GM21390 (cell line): ENCODE results near the gene MAFB.

Experiments
- ATAC-seq: cut with Tn5 transposase; IDR thresholded peaks from one replicate; pipeline ENCODE4 v1.9.1; 2021; ENCODE audit not compliant: unreplicated experiment

The MAFB gene

GRCh38 chr20:40663304-40663790 lies 25.7 kb downstream of the MAFB start:
- ATAC-seq, result no peak

- ATAC-seq, result no peak
Observed at GRCh38 chr20:40659567-40659966, 29.5 kb downstream of the MAFB start.

GRCh38 chr20:40658509-40658908 lies 30.5 kb downstream of the MAFB start:
- no peak for ATAC-seq

DNA sequence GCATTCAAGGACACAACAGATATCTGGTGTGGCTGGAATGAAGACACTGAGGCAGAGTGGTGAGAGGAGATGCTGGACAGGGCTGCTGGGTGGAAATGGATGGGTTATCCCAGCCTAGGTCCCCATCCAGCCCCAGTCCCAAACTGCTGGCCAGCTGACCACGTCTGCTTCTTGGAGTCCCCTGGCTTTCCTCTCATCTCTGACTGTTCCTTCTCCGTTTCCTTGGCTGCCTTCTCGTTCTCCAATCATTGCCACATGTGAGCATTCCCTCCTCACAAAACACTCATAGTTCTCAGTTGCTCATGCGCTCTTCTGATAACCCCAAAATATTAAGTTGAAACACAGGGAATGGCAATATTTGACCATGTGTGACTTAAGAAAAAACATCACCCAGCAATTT lies 31.5 kb downstream of the MAFB start:
- ATAC-seq, result no peak

DNA sequence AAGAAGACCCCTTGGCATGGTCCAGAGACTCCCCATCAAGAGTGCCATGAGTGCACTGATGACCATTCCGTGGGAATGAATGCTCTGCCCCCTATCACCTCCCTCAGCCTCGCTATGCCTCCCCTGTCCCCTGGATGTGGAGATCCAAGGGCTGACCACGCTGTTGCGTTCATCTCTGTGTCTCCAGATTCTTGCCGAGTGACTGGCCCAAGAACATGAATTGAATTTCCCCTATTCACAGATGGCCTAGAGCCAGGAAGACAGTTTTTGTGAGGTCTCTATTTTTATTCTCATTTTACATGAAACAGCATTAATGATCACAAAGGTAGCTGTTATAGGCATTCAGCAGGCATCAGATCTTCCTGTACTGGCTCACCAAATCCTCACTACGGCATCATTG lies 33.6 kb downstream of the MAFB start:
- no peak for ATAC-seq

DNA sequence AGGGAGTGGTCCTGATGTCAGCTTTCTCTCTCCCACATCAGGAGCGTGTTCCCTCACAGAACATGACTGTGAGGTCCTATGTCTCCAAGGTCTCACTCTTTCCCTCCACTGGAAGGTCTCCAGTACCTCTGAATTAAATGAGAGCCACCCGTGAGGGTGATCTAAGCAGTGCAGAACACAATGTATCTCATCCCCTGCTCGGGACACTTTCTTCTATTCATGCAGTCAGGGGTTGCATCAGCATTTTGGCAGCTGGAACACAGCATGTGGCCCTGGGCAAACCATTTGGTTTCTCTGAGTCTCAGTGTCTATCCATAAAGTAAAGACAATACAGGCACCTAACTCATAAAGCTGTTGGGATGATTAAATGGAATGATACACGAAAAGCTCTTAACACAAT lies 34.2 kb downstream of the MAFB start:
- no peak for ATAC-seq

DNA sequence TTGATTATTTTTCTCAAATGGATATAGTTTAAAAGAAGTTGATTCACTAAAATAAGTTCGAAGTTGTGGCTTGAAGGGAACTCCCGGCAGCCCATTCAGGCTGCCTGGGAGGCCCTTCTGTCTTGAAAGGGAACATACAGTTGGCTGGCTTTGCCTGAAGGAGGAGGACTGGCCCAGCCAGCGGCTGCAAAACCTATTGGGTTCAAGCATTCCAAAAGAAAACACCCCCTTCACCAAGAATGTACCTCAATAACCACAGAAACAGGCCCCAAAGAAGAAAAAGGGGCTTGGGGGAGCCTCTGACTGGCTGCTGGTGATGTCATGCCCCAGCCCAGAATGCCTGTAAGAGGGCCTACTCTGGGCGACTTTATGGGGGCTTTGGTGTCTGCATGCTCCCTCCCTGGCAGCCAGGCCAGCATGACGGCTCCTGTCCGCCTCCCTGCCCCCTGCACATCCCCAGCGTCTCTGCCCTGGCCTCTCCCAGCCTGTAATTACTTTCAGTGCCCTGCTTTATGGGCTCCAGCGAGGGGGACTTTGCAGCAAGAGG lies 36.5 kb downstream of the MAFB start:
- ATAC-seq, result no peak

DNA sequence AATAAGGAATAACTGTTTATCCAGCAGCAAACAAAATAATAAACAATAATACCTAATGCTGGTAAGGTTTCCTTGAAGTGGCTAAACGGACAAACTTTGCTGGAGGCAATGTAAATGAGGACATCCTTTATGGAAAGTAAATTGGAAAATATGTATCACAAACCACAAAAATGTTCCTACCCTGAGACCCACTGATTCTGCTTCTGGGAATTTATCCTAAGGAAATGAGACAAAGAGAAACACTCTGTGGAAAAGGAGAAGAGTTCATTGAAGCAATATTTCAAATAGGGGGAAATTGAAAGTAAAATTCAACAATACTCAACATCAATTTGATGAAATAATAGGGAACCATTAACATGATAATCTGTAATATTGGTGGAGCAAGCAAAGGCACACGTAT lies 37.9 kb downstream of the MAFB start:
- no peak for ATAC-seq

DNA sequence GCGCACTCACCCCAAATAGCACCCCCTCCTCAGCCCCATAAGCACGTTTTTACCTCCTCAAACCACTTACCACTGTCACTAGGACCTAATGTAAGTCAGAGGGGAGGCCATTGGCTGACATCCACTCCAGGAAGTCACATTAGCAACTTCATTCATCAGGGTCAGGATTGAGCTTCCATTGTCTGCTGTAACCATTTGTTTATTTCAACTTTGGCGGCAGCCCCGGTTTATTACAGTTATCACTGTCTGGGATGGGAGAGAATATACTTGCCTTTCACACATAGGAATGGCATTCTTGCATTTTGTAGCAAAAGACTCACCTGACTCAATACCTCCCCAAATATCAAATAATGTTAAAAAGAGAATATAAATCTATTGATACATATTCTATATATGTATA lies 38.3 kb downstream of the MAFB start:
- ATAC-seq, result no peak

- ATAC-seq, result no peak
Observed at GRCh38 chr20:40648210-40649072, 40.6 kb downstream of the MAFB start.

DNA sequence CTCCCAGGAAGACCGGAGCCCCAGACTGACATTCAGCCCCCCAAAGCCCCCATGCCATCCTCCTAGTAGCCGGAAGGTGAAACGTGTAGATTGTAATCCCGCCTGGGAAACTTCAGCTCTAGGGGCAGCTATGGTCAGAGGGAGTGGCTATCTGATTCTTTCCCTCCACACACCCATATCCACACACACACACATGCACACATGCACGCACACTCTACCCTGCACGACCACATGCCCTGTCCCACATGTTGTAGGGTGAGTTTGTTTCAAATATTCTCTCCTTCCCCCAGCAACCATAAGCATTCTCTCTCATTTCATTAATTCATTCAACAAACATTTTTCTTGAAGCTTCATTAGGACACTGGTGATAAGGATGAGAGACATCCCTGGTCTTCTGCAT lies 42.2 kb downstream of the MAFB start:
- no peak for ATAC-seq

- ATAC-seq, result no peak
Observed at GRCh38 chr20:40646361-40646760, 42.7 kb downstream of the MAFB start.

DNA sequence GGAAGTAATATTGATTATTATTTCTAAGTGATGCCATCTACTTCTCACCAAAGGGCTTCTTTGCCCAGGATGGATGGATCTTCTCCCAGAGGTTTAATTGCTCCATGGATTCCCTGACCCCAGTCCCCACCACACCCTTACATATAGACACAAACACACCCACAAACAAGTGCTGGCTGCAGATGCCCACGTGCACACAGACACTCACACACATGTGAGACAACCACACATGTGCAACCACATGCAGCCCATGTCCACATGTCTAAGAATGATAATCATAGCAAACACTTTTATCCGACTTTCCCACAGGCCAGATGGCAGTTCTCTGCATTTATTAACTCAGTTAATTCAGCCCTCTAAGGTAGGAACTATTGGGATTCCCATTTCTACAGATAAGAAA lies 44.2 kb downstream of the MAFB start:
- ATAC-seq, result no peak

GRCh38 chr20:40643891-40644290 lies 45.1 kb downstream of the MAFB start:
- ATAC-seq, result no peak

GRCh38 chr20:40641809-40642208 lies 47.2 kb downstream of the MAFB start:
- no peak for ATAC-seq

GRCh38 chr20:40641202-40641601 lies 47.8 kb downstream of the MAFB start:
- no peak for ATAC-seq

DNA sequence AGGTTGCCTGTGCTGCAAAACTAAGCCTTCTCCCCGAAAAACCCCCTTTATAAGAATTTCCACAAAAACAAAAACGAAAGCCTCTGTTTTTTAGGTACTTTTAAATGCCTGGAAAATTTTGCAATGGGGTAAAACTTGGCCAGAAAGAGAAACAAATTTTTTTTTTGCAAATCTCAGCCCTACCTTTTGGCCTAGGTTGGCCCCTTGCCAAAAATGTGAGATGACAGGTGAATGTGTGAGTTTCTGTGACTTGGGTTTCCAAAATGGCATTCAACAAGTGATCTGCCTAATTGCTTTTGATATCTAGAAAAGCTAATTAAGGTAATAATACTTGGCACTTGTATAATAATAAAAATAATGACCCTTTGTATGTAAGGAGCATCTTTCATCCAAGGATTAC lies 48.4 kb downstream of the MAFB start:
- no peak for ATAC-seq

DNA sequence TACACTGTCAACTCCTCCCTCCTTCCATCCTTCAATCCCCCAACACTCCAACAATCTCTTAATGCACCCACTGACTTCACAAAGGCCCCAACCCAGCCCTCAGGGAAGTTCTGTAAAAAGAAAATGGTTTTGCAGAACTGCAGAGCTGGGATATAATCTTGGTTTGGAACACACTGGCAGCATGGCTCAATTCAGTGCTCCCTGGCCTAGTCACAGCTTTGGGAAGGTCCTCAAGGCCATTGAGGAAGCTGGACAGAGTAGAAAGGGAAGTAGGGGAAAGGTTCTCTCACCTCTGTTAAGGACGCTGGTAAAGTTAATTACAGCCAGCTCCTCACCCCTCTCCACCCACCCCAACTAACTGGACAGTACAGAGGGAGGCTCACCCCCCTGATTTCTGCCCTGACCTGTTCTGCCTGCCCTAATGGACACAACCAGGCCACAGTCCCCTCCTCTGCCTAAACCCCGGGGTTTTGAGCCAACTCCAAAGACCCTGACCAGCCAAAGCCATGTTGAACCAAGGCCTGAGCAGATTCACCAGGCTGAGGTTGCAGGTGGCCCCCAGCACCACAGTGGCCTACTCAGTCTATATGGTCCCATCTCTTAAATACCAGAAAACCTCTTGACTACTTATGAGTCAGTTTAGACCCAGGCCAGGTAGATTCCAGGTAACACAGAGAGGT lies 49.2 kb downstream of the MAFB start:
- no peak for ATAC-seq

DNA sequence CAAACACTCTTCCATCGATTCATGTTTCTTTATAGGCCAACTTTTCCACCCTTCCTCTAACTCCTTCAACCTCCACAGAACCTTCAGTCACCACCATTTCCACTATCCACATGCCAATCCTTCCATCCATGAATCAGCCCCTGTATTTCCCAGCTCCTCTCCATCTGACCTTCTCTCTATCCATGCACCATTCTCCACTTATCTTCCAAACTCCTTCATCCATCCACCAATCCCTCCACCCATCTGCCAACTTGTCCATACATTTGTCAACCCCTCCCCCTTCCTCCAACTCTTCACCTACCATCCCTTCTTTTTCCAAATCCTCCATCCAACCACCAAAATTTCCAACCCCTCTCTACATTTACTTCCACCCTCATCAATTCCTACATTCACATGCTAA lies 49.9 kb downstream of the MAFB start:
- no peak for ATAC-seq

- no peak for ATAC-seq
Observed at GRCh38 chr20:40638414-40638813, 50.6 kb downstream of the MAFB start.

DNA sequence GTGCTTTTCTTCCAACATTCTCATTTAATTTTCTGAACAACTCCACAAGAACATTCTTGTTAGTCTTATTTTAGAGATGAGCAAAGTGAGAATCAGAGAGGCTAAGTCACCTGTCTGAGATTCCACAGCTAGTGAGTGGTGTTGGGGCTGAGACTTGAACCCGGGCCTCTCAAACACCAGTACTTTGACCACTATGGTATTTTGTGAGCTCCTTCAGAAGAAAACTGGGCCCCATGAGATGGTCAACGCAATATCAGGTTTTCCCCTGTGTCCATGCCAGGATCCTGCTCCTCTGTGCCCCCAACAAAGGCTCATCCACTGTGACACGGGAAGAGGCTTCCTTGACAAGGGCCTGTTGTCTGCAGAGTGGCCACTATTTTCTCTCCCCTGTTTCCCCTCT lies 51.9 kb downstream of the MAFB start:
- no peak for ATAC-seq

DNA sequence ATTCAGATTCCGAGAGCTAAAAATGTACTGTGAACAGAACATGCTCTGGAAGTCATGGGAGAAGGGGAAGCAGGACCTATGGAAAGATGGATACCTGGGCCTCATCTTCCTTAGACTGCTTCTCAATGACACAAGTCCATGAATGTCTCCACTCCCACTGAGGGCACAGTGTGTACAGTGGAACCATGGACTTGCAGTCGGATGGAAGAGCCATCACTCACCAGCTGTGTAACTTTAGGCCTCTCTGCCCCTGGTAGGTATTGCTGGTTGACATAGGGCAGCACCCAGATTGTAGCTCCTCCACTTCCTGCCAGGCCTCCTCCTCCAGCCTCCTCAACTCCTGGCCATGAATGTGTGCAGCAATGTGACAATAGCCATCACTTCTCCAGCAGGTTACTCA lies 52.5 kb downstream of the MAFB start:
- no peak for ATAC-seq
